Common myeloid progenitor, CD34-positive (primary cell): ENCODE results near the gene RILPL2.
"Not testable (repeated sequence)": the region's sequence is repeated elsewhere in the genome, so short reads cannot be mapped to it uniquely, and the experiment has no call there.

Source experiments
- CTCF ChIA-PET: fragments of 350-600 bp; sonication (Branson Sonifier 250); formaldehyde crosslinking; loops from one replicate; lab custom pipeline; 2021; ENCODE audit warnings: antibody characterized with exemption; lab: Charles Lee
- POLR2A ChIA-PET: fragments of 350-600 bp; sonication (Branson Sonifier 250); formaldehyde crosslinking; loops from one replicate; lab custom pipeline; 2021; ENCODE audit warnings: antibody characterized with exemption; lab: Charles Lee
- DNase-seq, 3 donors: peaks; one replicate each; pipeline versions ENCODE4 v3.0.0 to v3.0.0-alpha.2; 2013
- H3K27ac ChIP-seq, 2 experiments: 1 replicate in 1 of 2; 2 replicates in 1 of 2; pipeline ENCODE4 v1.7.0; 2013; ENCODE audit warnings: inconsistent platforms in 2 of 2, low read length in 2 of 2, mild to moderate bottlenecking in 2 of 2, low read depth in 1 of 2, moderate library complexity in 1 of 2; ENCODE audit not compliant: severe bottlenecking in 2 of 2, insufficient read depth in 1 of 2, poor library complexity in 1 of 2
- H3K27me3 ChIP-seq, 5 experiments: replicated peaks in 2 of 5; 1 replicate in 3 of 5; 2 replicates in 2 of 5; pipeline versions ENCODE4 v1.6.1 to v1.7.0; 2013; ENCODE audit warnings: low read length in 4 of 5, mild to moderate bottlenecking in 2 of 5, moderate library complexity in 2 of 5, inconsistent platforms in 1 of 5; ENCODE audit not compliant: insufficient read depth in 5 of 5, control insufficient read depth in 4 of 5
- H3K36me3 ChIP-seq, 4 experiments: 1 replicate in 2 of 4; 2 replicates in 2 of 4; pipeline versions ENCODE4 v1.6.1 to v1.7.0; 2013; ENCODE audit warnings: low read length in 3 of 4, control low read depth in 1 of 4, mild to moderate bottlenecking in 1 of 4; ENCODE audit not compliant: control insufficient read depth in 4 of 4, insufficient read depth in 4 of 4
- H3K4me1 ChIP-seq, 4 experiments: 1 replicate in 3 of 4; 2 replicates in 1 of 4; pipeline versions ENCODE4 v1.6.1 to v1.7.1; 2013; ENCODE audit warnings: low read length in 3 of 4, mild to moderate bottlenecking in 3 of 4, control low read depth in 1 of 4, inconsistent platforms in 1 of 4, moderate library complexity in 1 of 4; ENCODE audit not compliant: control insufficient read depth in 4 of 4, insufficient read depth in 4 of 4; ENCODE audit errors: control extremely low read depth in 1 of 4
- H3K4me3 ChIP-seq, 7 experiments: 1 replicate in 4 of 7; 2 replicates in 3 of 7; pipeline versions ENCODE4 v1.5.1 to v1.7.0; 2013; ENCODE audit warnings: mild to moderate bottlenecking in 7 of 7, low read length in 6 of 7, moderate library complexity in 6 of 7, inconsistent platforms in 2 of 7, low read depth in 2 of 7, control low read depth in 1 of 7; ENCODE audit not compliant: insufficient read depth in 4 of 7, control insufficient read depth in 1 of 7; ENCODE audit errors: extremely low read depth in 1 of 7
- H3K9me3 ChIP-seq, 5 experiments: 1 replicate in 4 of 5; 2 replicates in 1 of 5; pipeline versions ENCODE4 v1.6.1 to v1.7.1; 2013; ENCODE audit warnings: low read length in 4 of 5, mild to moderate bottlenecking in 2 of 5, inconsistent platforms in 1 of 5, low read depth in 1 of 5, moderate library complexity in 1 of 5; ENCODE audit not compliant: control insufficient read depth in 4 of 5, insufficient read depth in 2 of 5; ENCODE audit errors: control extremely low read depth in 1 of 5
- WGBS: methylation state at CpG from one replicate; pipeline ENCODE4 v1.1.5; 2013; ENCODE audit not compliant: insufficient coverage; 5-methylcytosine and 5-hydroxymethylcytosine counted together

Gene RILPL2

GRCh38 chr12:123468786-123469185, 32.3 kb upstream of the RILPL2 start:
- no peak overlapping the region for H3K4me3 ChIP-seq
- POLR2A ChIA-PET: no interaction called here
- no peak overlapping the region for H3K27ac ChIP-seq
- peak in 2 of 3 donors; percentile 47 to 50 for DNase-seq
- CTCF ChIA-PET: interaction anchor here (0.9 to 1.3 kb wide), 7 partner anchors 14 to 113 kb away, joined by 3 to 4 read pairs (median 3); no protein-coding TSS in a partner anchor
- WGBS: 83% methylated on average over 1 of the region's 1 CpG
- H3K36me3 ChIP-seq: peaks cover 13 to 36% (median 33%) of the 10 kb centered on the region in 4 experiments
- H3K4me1 ChIP-seq: no peaks in the 10 kb centered on the region
- H3K9me3 ChIP-seq: no peaks in the 10 kb centered on the region
- H3K27me3 ChIP-seq: no peaks in the 10 kb centered on the region

GRCh38 chr12:123465084-123465483, 28.6 kb upstream of the RILPL2 start:
- Histone ChIP-seq H3K4me1 (peaks cover 0 to 2% (median under 1%) of the 10 kb centered on the region in 4 experiments), H3K4me3 (no peak overlapping the region), H3K9me3 (no peaks in the 10 kb centered on the region), H3K27me3 (no peaks in the 10 kb centered on the region), H3K36me3 (peaks cover 10 to 28% (median 22%) of the 10 kb centered on the region in 4 experiments), H3K27ac (no peak overlapping the region)
- ChIA-PET CTCF (interaction anchor here (0.6 kb wide), 1 partner anchor 124 kb away, joined by 3 read pairs; no protein-coding TSS in a partner anchor), POLR2A (no interaction called here)
- DNase-seq: no peak
- WGBS: 94% methylated on average over 4 of the region's 4 CpGs

GRCh38 chr12:123463174-123463573, 26.7 kb upstream of the RILPL2 start:
- WGBS: 97% methylated on average over 10 of the region's 11 CpGs
- H3K27ac ChIP-seq, H3K9me3 ChIP-seq, H3K4me3 ChIP-seq, DNase-seq, H3K27me3 ChIP-seq, POLR2A ChIA-PET: not testable (repeated sequence)
- H3K4me1 ChIP-seq: peaks cover 3 to 17% (median 11%) of the 10 kb centered on the region in 4 experiments
- CTCF ChIA-PET: interaction anchor here (0.6 to 1.2 kb wide), 2 partner anchors 12 to 120 kb away, joined by 3 to 4 read pairs; no protein-coding TSS in a partner anchor
- peaks cover 8 to 28% (median 22%) of the 10 kb centered on the region in 4 experiments for H3K36me3 ChIP-seq

- Histone ChIP-seq H3K9me3 (no peaks in the 10 kb centered on the region), H3K4me1 (peaks cover 3 to 17% (median 11%) of the 10 kb centered on the region in 4 experiments), H3K36me3 (peaks cover 0 to 6% (median 0%) of the 10 kb centered on the region in 4 experiments), H3K4me3 (peak within 1 kb of the TSS; percentile 74 to 100 (median 96)), H3K27ac (peak within 1 kb of the TSS; percentile 97 to 99), H3K27me3 (no peaks in the 10 kb centered on the region)
- peak; percentile 87 to 93 (median 91) for DNase-seq
- ChIA-PET POLR2A (interaction anchor here (0.6 to 1.5 kb wide), 5 partner anchors 10 to 93 kb away, joined by 3 to 9 read pairs (median 5); partner anchors contain the start of gene RILPL2), CTCF (interaction anchor here (1.0 to 1.6 kb wide), 3 partner anchors 10 to 125 kb away, joined by 3 to 4 read pairs (median 3); no protein-coding TSS in a partner anchor)
- 0% methylated on average over 31 of the region's 48 CpGs for WGBS
These were observed 21.7 kb upstream of the RILPL2 start, which contains the start of gene SNRNP35 for GRCh38 chr12:123457980-123458779. TSS of gene SNRNP35 (plus strand) at chr12:123458139. CDS start at chr12:123465541, 7,402 bp downstream.

GRCh38 chr12:123453165-123453564, 16.7 kb upstream of the RILPL2 start:
- no peak overlapping the region for H3K4me3 ChIP-seq
- no peak overlapping the region for H3K27ac ChIP-seq
- H3K36me3 ChIP-seq: no peaks in the 10 kb centered on the region
- ChIA-PET CTCF (no interaction called here), POLR2A (no interaction called here)
- DNase-seq: peak in 2 of 3 donors; percentile 76 to 82
- H3K9me3 ChIP-seq: no peaks in the 10 kb centered on the region
- no peaks in the 10 kb centered on the region for H3K27me3 ChIP-seq
- WGBS: 92% methylated on average over 2 of the region's 3 CpGs
- peaks cover 0 to 11% (median 7%) of the 10 kb centered on the region in 4 experiments for H3K4me1 ChIP-seq

- ChIA-PET CTCF (interaction anchor here (0.7 to 1.6 kb wide), 5 partner anchors 9 to 23 kb away, joined by 3 to 5 read pairs (median 3); no protein-coding TSS in a partner anchor), POLR2A (interaction anchor here (0.6 to 1.0 kb wide), 6 partner anchors 10 to 615 kb away, joined by 3 to 4 read pairs (median 4); no protein-coding TSS in a partner anchor)
- not testable (repeated sequence) for H3K4me3 ChIP-seq, H3K9me3 ChIP-seq, H3K27ac ChIP-seq, H3K27me3 ChIP-seq, H3K36me3 ChIP-seq
- peaks cover 0 to 15% (median 7%) of the 10 kb centered on the region in 4 experiments for H3K4me1 ChIP-seq
- DNase-seq: peak in 1 of 3 donors; percentile 56
- WGBS: 0% methylated on average over 1 of the region's 1 CpG
These were observed 15.7 kb upstream of the RILPL2 start for GRCh38 chr12:123452276-123452550.
